MV-4-11 (cell line): ENCODE measurements around the gene HOXC6.

Experiments used
- DNase-seq: peaks from one replicate; lab custom pipeline; 2025; lab: John Stamatoyannopoulos, UW

HOXC6 gene

GRCh38 chr12:53990311-53991076 is 37.7 kb upstream of the HOXC6 start:
- no peak for DNase-seq

GRCh38 chr12:53991077-53991460 is 37.2 kb upstream of the HOXC6 start:
- DNase-seq, result no peak

- DNase-seq, result no peak
These were observed 35.8 kb upstream of the HOXC6 start for GRCh38 chr12:53992377-53992889.

- DNase-seq, result no peak
These were observed 34.9 kb upstream of the HOXC6 start for GRCh38 chr12:53993162-53994008.

GRCh38 chr12:53994009-53994263 is 34.3 kb upstream of the HOXC6 start:
- DNase-seq, result no peak

- no peak for DNase-seq
These were observed 33.8 kb upstream of the HOXC6 start for GRCh38 chr12:53994264-53995001.

- no peak for DNase-seq
These were observed 33.2 kb upstream of the HOXC6 start for GRCh38 chr12:53995002-53995377.

GRCh38 chr12:53995378-53996239 is 32.6 kb upstream of the HOXC6 start:
- peak; percentile 21 for DNase-seq

GRCh38 chr12:53996240-53997203 is 31.7 kb upstream of the HOXC6 start:
- no peak for DNase-seq

GRCh38 chr12:53997204-53998109 is 30.8 kb upstream of the HOXC6 start:
- DNase-seq, result no peak

- no peak for DNase-seq
These were observed 29.9 kb upstream of the HOXC6 start for GRCh38 chr12:53998110-53998899.

GRCh38 chr12:53998900-53999236 is 29.4 kb upstream of the HOXC6 start:
- DNase-seq, result no peak

- no peak for DNase-seq
These were observed 28.6 kb upstream of the HOXC6 start for GRCh38 chr12:53999559-54000115.

GRCh38 chr12:54000116-54001114 is 27.8 kb upstream of the HOXC6 start, which contains the start of gene HOXC9:
Gene HOXC9 (plus strand): TSS chr12:54000161. CDS start chr12:54000189, 28 bp downstream.
- no peak for DNase-seq

GRCh38 chr12:54001283-54002187 is 26.7 kb upstream of the HOXC6 start:
- no peak for DNase-seq
